ENCODE results near the gene VLDLR.

DNA sequence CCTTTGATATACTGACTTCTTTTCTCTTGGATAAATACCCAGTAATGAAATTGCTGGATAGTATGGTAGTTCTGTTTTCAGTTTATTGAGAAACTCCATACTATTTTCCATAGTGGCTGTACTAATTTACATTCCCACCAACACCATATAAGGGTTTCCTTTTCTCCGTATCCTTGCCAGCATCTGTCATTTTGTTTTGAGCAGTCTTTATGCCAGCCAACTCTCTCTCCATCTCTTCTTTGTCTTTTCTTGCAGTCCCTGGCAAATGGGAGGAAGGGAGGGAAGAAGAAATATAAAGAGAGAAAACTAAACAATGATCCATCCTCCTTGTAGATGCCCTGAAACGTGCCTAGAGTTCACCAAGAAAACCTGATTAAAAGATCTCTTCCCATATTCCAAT is 9.6 kb upstream of the VLDLR start:
- TF ChIP-seq, protein P1, sequence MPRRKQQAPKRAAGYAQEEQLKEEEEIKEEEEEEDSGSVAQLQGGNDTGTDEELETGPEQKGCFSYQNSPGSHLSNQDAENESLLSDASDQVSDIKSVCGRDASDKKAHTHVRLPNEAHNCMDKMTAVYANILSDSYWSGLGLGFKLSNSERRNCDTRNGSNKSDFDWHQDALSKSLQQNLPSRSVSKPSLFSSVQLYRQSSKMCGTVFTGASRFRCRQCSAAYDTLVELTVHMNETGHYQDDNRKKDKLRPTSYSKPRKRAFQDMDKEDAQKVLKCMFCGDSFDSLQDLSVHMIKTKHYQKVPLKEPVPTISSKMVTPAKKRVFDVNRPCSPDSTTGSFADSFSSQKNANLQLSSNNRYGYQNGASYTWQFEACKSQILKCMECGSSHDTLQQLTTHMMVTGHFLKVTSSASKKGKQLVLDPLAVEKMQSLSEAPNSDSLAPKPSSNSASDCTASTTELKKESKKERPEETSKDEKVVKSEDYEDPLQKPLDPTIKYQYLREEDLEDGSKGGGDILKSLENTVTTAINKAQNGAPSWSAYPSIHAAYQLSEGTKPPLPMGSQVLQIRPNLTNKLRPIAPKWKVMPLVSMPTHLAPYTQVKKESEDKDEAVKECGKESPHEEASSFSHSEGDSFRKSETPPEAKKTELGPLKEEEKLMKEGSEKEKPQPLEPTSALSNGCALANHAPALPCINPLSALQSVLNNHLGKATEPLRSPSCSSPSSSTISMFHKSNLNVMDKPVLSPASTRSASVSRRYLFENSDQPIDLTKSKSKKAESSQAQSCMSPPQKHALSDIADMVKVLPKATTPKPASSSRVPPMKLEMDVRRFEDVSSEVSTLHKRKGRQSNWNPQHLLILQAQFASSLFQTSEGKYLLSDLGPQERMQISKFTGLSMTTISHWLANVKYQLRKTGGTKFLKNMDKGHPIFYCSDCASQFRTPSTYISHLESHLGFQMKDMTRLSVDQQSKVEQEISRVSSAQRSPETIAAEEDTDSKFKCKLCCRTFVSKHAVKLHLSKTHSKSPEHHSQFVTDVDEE (CRISPR knock-in tag; IDR thresholded peaks at IDR 0.05), result no peak
- TF ChIP-seq RARB (CRISPR knock-in tag; IDR thresholded peaks at IDR 0.05) (no peak), ZFP3 (CRISPR knock-in tag; IDR thresholded peaks at IDR 0.05) (no peak), CSDC2 (CRISPR knock-in tag; IDR thresholded peaks at IDR 0.05) (no peak), ARNTL (CRISPR knock-in tag; IDR thresholded peaks at IDR 0.05; ENCODE audit: borderline replicate concordance, low read depth) (no peak), TCF4 (CRISPR knock-in tag; IDR thresholded peaks at IDR 0.05; ENCODE audit: borderline replicate concordance) (no peak), OSR1 (CRISPR knock-in tag; IDR thresholded peaks at IDR 0.05) (no peak), TOX (CRISPR knock-in tag; IDR thresholded peaks at IDR 0.05; ENCODE audit: borderline replicate concordance) (no peak), BACH2 (CRISPR knock-in tag; IDR thresholded peaks at IDR 0.05; ENCODE audit: borderline replicate concordance) (no peak)
- TF ChIP-seq, protein P2, sequence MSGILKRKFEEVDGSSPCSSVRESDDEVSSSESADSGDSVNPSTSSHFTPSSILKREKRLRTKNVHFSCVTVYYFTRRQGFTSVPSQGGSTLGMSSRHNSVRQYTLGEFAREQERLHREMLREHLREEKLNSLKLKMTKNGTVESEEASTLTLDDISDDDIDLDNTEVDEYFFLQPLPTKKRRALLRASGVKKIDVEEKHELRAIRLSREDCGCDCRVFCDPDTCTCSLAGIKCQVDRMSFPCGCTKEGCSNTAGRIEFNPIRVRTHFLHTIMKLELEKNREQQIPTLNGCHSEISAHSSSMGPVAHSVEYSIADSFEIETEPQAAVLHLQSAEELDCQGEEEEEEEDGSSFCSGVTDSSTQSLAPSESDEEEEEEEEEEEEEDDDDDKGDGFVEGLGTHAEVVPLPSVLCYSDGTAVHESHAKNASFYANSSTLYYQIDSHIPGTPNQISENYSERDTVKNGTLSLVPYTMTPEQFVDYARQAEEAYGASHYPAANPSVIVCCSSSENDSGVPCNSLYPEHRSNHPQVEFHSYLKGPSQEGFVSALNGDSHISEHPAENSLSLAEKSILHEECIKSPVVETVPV (CRISPR knock-in tag; IDR thresholded peaks at IDR 0.05), result no peak
- TF ChIP-seq, protein P3, sequence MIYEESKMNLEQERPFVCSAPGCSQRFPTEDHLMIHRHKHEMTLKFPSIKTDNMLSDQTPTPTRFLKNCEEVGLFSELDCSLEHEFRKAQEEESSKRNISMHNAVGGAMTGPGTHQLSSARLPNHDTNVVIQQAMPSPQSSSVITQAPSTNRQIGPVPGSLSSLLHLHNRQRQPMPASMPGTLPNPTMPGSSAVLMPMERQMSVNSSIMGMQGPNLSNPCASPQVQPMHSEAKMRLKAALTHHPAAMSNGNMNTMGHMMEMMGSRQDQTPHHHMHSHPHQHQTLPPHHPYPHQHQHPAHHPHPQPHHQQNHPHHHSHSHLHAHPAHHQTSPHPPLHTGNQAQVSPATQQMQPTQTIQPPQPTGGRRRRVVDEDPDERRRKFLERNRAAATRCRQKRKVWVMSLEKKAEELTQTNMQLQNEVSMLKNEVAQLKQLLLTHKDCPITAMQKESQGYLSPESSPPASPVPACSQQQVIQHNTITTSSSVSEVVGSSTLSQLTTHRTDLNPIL (CRISPR knock-in tag; IDR thresholded peaks at IDR 0.05; ENCODE audit: low read depth), result no peak
- TF ChIP-seq, protein P4, sequence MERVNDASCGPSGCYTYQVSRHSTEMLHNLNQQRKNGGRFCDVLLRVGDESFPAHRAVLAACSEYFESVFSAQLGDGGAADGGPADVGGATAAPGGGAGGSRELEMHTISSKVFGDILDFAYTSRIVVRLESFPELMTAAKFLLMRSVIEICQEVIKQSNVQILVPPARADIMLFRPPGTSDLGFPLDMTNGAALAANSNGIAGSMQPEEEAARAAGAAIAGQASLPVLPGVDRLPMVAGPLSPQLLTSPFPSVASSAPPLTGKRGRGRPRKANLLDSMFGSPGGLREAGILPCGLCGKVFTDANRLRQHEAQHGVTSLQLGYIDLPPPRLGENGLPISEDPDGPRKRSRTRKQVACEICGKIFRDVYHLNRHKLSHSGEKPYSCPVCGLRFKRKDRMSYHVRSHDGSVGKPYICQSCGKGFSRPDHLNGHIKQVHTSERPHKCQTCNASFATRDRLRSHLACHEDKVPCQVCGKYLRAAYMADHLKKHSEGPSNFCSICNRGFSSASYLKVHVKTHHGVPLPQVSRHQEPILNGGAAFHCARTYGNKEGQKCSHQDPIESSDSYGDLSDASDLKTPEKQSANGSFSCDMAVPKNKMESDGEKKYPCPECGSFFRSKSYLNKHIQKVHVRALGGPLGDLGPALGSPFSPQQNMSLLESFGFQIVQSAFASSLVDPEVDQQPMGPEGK (CRISPR knock-in tag; IDR thresholded peaks at IDR 0.05; ENCODE audit: borderline replicate concordance), result no peak

Data from SK-N-SH treated with all-trans-retinoic acid at 6 μM for 48 hours (cell line).